ENCODE results near the gene WDTC1. TPM values are rescaled to one million over a fixed set of nuclear protein-coding genes. Genes with fewer than 3 reads are reported as not detected.

The WDTC1 gene
- total RNA-seq, 1 experiment from 2014 or later: 20.1 TPM

- no peak for TF ChIP-seq SP1 (CRISPR knock-in tag; conservative IDR thresholded peaks at IDR 0.05)
- no peak for TF ChIP-seq EMX1 (CRISPR knock-in tag; IDR thresholded peaks at IDR 0.05)
Observed at GRCh38 chr1:27318136-27318535, 83.7 kb downstream of the WDTC1 start (continued).

GRCh38 chr1:27318596-27318995 lies 84.2 kb downstream of the WDTC1 start:
- peaks cover 8% of the 10 kb centered on the region for H3K27me3 Mint-ChIP-seq (ENCODE audit: low read depth)
- CTCF ChIA-PET: interaction anchor here (0.7 to 3.5 kb wide), 7 partner anchors 11 to 73 kb away, joined by 3 to 11 read pairs (median 5); no protein-coding TSS in a partner anchor
- no peak overlapping the region for H3K4me3 Mint-ChIP-seq
- TF ChIP-seq AR (CRISPR knock-in tag; IDR thresholded peaks at IDR 0.05): no peak
- no peak for TF ChIP-seq USF2 (CRISPR knock-in tag; IDR thresholded peaks at IDR 0.05)
- TF ChIP-seq TEAD4 (CRISPR knock-in tag; IDR thresholded peaks at IDR 0.05): no peak
- TF ChIP-seq ERG (CRISPR knock-in tag; IDR thresholded peaks at IDR 0.05): no peak
- TF ChIP-seq SP1 (CRISPR knock-in tag; conservative IDR thresholded peaks at IDR 0.05): no peak
- TF ChIP-seq MYBL2 (CRISPR knock-in tag; IDR thresholded peaks at IDR 0.05): no peak
- TF ChIP-seq CTCF (IDR thresholded peaks at IDR 0.05): no peak
- no peak for TF ChIP-seq NFYB (CRISPR knock-in tag; conservative IDR thresholded peaks at IDR 0.05; ENCODE audit: low read depth)
- no peak for TF ChIP-seq ZNF396 (CRISPR knock-in tag; IDR thresholded peaks at IDR 0.05; ENCODE audit: borderline replicate concordance)
- no peaks in the 10 kb centered on the region for H3K9me3 Mint-ChIP-seq
- POLR2A ChIA-PET: interaction anchor here (1.2 kb wide), 1 partner anchor 12 kb away, joined by 3 read pairs; no protein-coding TSS in a partner anchor
- DNase-seq (ENCODE audit: low spot score): no peak
- H3K27ac Mint-ChIP-seq: no peak overlapping the region
- ATAC-seq: no peak
- H3K4me1 Mint-ChIP-seq: peaks cover 16% of the 10 kb centered on the region
- H3K36me3 Mint-ChIP-seq: no peaks in the 10 kb centered on the region

DNA sequence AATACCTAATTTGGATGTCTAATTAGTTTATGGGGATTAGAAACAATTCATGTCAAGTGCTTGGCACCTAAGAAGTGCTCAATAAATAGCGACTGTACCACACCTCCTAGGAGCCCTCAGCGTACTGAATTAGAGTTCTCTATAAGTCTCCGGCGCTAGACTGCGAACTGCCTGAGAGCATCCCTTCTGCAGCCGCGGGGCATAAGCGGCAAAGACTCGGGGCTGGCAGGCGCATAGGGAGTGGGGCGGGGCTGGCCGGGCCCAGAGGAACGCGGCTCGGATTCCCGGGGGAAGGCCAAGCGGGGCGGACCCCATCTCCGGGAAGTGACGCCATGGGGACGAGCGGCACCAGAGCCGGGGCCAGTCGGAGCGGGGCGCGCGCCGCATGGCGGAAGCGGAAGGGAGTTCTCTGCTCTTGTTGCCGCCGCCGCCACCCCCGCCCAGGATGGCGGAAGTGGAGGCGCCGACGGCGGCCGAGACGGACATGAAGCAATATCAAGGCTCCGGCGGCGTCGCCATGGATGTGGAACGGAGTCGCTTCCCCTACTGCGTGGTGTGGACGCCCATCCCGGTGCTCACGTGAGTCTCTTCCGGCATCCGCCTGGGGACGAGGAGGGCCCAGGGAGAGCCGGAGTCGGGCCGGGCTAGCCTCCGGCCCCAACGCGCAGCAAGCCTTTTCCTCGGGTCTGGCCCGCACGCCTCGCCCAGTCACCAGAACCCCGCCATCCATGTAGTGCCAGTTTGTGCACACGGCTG lies 87.6 kb downstream of the WDTC1 start, which contains the start of gene TMEM222:
TSS of gene TMEM222 (plus strand) at position 351 of the 756 bp plus-strand sequence. CDS start at position 386, 35 bp downstream.
- peaks cover 4% of the 10 kb centered on the region for H3K27me3 Mint-ChIP-seq (ENCODE audit: low read depth)
- H3K4me3 Mint-ChIP-seq: peak within 1 kb of the TSS; percentile 98
- POLR2A ChIA-PET: interaction anchor here (1.0 kb wide), 1 partner anchor 43 kb away, joined by 3 read pairs; no protein-coding TSS in a partner anchor
- H3K4me1 Mint-ChIP-seq: peaks cover 17% of the 10 kb centered on the region
- peaks cover 13% of the 10 kb centered on the region for H3K36me3 Mint-ChIP-seq
- CTCF ChIA-PET: interaction anchor here (0.7 to 1.6 kb wide), 5 partner anchors 11 to 45 kb away, joined by 3 to 15 read pairs (median 5); partner anchors contain the start of gene MAP3K6
- DNase-seq (ENCODE audit: low spot score): peak; percentile 97
- ATAC-seq: peak; percentile 98
- H3K9me3 Mint-ChIP-seq: no peaks in the 10 kb centered on the region
- H3K27ac Mint-ChIP-seq: peak within 1 kb of the TSS; percentile 97
- TF ChIP-seq ESRRA (CRISPR knock-in tag; IDR thresholded peaks at IDR 0.05; ENCODE audit: borderline replicate concordance) (no peak), PRRX2 (CRISPR knock-in tag; IDR thresholded peaks at IDR 0.05) (no peak), EMX1 (CRISPR knock-in tag; IDR thresholded peaks at IDR 0.05) (0 out of 2 replicates have a peak, but pooled peaks have one; percentile 34), STAT6 (CRISPR knock-in tag; conservative IDR thresholded peaks at IDR 0.05; ENCODE audit: low read depth) (no peak), HMGA2 (CRISPR knock-in tag; IDR thresholded peaks at IDR 0.05) (no peak), TEAD1 (CRISPR knock-in tag; IDR thresholded peaks at IDR 0.05) (peak; percentile 76; the same call in 1 of the 2 replicates), FOXP1 (CRISPR knock-in tag; IDR thresholded peaks at IDR 0.05; ENCODE audit: borderline replicate concordance) (peak; percentile 91), ERG (CRISPR knock-in tag; IDR thresholded peaks at IDR 0.05) (no peak)
- TF ChIP-seq, protein P1, sequence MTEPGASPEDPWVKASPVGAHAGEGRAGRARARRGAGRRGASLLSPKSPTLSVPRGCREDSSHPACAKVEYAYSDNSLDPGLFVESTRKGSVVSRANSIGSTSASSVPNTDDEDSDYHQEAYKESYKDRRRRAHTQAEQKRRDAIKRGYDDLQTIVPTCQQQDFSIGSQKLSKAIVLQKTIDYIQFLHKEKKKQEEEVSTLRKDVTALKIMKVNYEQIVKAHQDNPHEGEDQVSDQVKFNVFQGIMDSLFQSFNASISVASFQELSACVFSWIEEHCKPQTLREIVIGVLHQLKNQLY (CRISPR knock-in tag; IDR thresholded peaks at IDR 0.05): 0 out of 2 replicates have a peak, but pooled peaks have one; percentile 69
